ENCODE measurements around the gene YIPF3.

GRCh38 chr6:43504756-43505593 is 11.8 kb downstream of the YIPF3 start:
- TF ChIP-seq RELA (CRISPR knock-in tag; IDR thresholded peaks at IDR 0.05; ENCODE audit: borderline replicate concordance), result no peak
- no peak for TF ChIP-seq ZNF232 (CRISPR knock-in tag; IDR thresholded peaks at IDR 0.05)

Data from WTC11 (cell line).